CMK (cell line): ENCODE measurements around the gene AMMECR1.

Source experiments
- DNase-seq: peaks from one replicate; pipeline ENCODE4 v3.0.0-alpha.2; 2010; ENCODE audit warnings: low read depth

Gene AMMECR1

GRCh38 chrX:110211340-110211739 lies 106.5 kb downstream of the AMMECR1 start:
- DNase-seq = no peak

GRCh38 chrX:110210417-110211139 lies 107.3 kb downstream of the AMMECR1 start:
- no peak for DNase-seq

DNA sequence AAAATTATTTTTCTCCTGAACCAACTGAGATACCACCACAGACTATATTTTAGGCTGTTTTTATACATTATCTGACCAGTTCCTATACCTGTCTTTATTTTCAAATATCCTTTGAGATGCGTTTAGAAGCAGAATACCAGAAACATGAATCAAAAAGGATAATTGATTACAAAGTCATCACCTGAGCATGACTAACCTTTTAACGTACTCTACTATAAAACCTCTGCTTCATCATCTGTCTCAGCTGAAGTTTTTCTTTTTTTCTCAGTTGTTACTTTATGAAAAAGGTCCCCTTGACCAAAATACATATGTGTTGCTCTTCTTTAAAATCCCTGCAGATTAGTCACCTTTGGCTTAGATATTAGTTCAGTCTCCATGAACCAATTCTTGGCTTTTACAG lies 109.8 kb downstream of the AMMECR1 start:
- no peak for DNase-seq

DNA sequence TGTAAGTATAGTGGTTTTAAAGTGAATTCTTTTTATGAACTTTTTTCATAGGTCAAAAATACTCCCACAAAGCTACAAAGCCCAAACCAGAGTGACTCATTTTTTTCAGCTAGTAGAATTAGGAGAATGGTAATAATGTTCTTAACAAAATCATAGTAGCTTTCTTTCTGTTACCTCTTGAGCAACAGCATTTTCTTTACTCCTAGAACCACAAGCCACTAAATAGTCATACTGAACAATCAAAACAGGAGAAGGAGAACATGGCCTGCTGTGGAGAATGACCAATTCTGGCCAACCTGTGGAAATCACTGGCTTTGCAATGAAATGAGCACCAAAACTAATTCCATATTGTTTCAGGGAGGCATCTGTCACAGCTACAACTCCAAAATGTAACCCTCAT lies 112.9 kb downstream of the AMMECR1 start:
- DNase-seq = no peak

DNA sequence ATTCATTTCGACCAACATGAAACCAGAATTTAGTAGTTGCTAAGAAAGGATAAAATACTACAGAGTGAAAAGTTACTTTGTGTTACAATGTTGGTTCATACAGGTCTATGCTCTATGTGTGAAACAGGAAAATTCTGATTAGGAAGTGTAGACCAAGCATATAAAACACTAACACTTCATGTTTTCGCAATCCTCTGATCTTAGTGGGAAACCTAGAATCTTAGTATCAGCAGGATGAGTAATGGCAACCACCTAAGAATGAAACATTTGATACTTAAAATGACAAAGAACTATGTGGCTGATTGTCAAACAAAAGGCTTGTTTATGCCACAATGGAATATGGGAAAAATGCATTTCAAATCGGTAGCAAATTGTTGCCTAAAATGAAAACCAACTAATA lies 116.1 kb downstream of the AMMECR1 start:
- no peak for DNase-seq

DNA sequence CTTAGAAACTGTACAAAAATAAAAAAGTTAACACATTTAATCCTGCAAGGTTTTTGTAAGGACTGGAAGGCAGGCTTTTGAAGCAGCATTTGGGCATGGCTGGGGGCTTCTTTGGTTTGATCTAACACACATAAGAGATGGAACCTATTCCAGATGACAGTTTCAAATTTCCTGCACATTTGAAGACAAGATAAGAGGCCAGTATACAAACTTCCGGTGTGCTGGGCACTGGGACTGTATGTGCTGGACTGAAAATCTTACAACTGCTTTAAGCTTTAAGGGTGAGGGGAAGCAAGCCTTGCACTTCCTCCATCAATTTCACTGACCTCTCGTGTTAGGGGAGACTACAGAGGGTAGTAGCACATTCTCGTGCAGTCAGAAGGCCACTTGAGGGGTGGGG lies 122.9 kb downstream of the AMMECR1 start:
- no peak for DNase-seq

DNA sequence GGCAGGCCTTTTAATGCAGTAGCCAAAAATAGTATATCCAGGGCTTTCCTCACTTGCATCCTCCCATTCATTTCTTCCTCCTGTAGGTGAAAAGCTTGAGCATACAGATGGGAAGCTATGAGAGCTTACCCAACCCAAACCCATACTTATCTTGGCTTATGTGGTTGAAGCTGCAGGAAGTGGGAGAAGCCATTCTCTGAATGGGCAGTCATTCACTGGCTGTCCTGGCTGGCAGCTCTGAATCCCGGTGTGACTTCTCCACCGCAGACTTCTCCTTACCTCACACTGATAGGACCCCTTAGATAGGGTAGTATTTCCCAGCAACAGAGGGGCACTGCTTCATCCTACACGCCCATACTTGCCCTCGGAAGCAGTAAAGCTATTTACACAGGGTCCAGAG lies 125.4 kb downstream of the AMMECR1 start:
- DNase-seq = peak; percentile 41

DNA sequence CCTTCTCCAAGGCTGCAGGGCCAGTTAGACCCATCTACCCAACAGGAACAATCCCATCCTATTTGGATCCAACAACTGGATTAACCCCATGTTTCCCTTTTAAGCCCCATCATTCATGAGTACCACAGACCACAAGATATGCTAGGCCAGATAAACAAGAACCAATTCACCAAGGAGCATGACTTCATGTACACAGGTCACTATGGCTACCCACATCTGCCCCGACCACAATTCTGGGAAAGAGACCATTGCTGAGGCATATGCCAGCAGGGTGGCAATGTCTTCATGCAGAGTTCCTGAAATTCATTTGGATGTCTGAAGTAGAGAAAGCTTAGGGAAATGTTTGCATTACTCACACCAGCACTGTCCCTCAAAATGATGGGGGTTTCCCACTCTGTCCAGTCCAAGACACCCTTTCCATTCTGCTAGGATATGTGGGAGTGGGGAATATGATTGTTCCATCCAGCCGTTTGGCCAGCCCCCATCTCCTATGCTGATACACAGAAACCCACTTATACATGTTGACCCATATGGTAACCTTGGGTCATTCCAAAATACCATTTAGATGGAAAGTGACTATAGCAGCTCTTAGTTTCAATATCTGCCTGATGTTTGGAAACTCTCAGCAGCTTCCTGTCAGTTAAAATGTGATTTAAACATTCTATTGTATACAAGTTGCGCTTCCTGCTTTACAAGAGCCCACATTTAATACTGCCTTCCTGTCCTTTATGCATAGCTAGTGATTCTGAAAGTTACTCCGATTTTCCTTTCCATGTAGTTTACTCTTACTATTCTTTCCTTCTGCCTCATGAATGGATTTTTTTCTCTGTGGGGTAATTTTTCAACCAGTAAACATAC lies 129.0 kb downstream of the AMMECR1 start:
- no peak for DNase-seq

GRCh38 chrX:110183314-110183713 lies 134.6 kb downstream of the AMMECR1 start:
- DNase-seq = no peak

DNA sequence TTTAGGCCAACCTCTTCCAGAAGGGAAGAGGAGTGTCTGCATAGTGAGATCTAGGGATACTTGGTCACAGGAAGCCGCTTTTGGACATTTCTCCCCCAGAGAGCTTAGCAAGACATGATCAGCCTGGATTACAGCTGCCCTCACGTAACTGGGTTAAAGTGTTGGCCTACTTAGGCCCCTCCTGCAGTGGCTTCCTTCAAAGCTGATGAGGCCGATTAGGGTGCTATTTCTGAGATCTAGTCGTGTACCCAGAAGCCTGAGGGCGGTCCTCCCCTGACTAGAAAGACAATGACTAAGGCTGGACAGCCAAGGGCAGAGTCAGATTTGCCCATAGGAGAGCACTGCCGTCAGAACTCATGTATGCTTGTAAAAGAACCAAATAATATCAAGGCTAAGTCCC lies 135.0 kb downstream of the AMMECR1 start:
- DNase-seq = peak; percentile 36

DNA sequence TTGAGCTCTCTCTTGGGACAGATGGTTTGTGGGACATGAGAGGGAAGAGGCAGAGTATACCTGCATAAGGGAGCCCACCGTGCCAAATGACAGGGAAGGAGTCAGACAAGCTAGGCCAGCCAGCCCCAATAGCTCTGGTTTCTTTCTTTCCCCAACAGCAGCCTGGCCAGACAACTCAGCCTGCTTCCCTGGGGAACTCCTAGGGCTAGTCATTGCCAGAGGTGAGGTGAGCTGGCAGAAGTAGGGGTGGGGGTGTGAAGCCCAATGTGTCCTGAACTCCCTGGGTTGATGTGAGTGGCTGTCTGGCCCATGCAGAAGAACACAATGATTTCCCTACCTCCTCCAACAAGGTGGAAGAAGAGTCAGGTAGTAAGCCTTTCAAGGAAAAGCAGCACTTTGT lies 135.5 kb downstream of the AMMECR1 start:
- no peak for DNase-seq

GRCh38 chrX:110181459-110182137 lies 136.3 kb downstream of the AMMECR1 start:
- no peak for DNase-seq

DNA sequence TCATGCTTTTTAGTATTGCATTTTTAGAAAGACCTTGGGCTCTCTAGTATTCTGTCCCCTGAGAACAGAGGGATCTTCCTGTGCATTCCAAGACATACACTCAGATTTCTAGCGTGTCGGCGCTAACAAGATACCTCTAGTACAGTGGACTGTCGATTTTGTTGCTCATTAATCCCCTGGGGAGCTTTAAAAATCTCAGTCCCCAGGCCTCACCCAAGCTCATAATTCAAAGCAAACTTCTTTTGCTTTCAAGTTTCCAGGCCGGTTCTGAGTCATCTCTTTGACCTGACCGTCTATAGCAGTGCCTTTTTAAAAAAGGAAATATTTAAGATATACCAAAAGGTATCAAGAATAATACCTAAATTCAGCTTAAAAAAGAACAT lies 137.0 kb downstream of the AMMECR1 start:
- no peak for DNase-seq

GRCh38 chrX:110180176-110180927 lies 137.5 kb downstream of the AMMECR1 start:
- DNase-seq = no peak

DNA sequence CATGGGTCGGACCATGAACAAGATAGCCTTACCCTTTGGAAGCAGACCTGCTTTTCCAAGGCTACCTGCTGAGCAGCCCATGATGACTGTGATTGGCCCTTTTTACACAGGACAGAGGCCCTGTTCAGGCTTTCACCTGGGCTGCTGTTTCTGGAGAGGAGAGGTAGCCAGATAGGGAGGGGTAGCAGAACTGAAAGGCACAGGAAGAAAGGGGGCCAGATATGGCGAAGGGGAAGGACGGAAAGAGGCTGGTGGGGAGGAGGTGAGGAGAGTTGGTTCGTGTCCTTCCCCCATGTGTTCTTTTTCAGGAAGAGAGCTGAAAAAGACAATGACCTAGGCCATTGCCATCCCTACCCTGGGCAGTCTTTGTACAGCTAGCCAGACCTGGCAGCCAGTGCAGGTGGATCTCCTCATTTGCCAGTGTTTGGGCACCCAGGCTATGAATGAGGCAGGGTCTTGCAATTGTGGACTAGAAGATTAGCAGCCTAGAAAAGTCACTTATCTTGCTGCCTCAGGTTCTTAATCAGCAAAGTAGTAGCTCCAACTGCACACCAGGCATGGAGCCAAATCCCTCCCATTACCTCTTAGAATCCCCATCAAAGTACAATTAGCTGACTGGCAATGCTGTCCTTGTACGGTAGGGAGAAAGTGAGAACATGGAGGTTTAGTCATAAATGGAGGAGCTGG lies 139.6 kb downstream of the AMMECR1 start:
- no peak for DNase-seq

DNA sequence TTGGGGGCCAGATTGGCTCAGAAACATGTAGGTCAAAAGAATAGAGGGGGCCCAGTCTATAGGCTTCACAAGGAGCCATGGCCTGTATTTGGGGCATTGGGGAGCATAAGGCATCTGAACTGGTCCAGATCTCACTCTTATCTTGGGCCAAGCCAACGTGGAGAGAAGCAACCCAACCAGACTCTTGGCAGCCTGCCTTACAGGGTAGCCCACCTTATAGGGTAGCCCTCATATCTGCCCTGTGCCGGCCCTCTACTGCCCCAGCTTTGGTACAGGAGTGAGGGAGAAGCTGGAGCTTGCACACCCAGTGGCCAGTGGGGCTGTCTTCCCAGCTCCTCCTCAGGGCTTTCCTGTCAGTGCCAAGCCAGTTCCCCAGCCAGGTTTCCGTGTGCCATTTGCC lies 142.2 kb downstream of the AMMECR1 start:
- DNase-seq = no peak

DNA sequence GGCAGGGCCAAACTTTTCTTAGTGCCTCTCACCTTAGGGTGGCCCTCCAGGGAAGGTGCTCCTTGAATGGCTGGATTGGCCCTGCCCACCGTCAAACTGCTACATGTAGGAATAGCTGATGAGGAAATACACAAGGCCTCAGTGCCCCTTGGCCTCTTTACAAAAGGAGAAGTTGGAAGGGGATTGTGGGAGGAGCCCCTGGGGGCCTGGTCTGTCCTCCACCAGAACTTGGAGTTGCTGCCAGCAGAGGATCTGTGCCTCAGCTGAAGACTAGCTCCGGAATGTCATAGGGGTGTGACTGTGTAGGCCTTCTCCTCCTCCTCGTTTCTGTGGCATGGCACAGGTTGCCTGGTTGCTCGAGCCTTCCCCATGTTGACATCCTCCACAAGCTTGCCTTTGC lies 142.7 kb downstream of the AMMECR1 start:
- DNase-seq = no peak

GRCh38 chrX:110173192-110174175 lies 144.4 kb downstream of the AMMECR1 start:
- DNase-seq = no peak

GRCh38 chrX:110172215-110172614 lies 145.7 kb downstream of the AMMECR1 start:
- no peak for DNase-seq

DNA sequence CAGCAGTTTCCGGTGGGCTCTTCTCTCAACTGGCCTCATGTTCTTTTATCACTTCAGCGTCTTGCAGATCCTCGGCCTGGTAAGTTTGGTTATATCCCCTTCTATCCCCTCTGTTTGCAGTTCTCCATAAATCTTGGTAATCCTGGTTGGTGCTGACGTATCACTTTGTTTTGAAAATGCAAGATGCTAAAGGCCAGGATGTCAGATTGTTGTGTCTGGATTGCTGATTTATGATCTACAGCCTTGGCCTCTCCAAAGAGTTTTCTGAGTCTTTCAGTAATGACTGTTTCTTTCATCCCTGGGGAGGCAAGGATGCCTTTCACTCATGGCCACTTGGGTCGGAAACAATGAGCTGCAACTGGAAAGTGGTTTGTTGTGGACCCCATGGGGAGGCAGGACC lies 146.4 kb downstream of the AMMECR1 start:
- no peak for DNase-seq
